TTC549 (cell line): Measurements from ENCODE around the gene CD300LF.

Experiments
- FAIRE-seq: peaks from 2 replicates; lab custom pipeline; 2012; peaks lifted over from hg19 to GRCh38; lab: Jason Lieb, UNC

The CD300LF gene

DNA sequence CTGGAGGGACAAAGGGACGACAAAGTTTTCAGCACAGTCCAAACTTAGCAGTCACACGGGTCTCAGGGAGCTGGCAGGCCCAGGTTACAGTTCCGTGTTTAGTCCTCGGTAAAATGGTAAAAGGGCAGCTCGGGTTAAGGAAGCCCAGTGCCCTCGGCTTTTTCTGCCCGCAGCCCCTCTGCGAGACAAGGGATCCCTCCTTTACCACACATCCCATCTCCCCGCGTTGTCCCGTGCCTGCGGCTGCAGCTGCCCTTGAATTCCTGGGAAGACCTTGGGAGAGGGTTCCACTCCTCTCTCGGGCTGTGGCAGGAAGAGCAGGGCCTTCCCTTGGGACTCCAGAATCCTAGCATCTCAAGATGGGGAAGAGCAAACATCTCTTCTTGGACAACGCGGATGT, 17.1 kb upstream of the CD300LF start:
- no peak for FAIRE-seq

GRCh38 chr17:74729368-74729767, 16.6 kb upstream of the CD300LF start:
- no peak for FAIRE-seq

GRCh38 chr17:74728702-74729075, 16.0 kb upstream of the CD300LF start:
- FAIRE-seq = no peak

- no peak for FAIRE-seq
Observed at GRCh38 chr17:74728033-74728701, 15.4 kb upstream of the CD300LF start.

GRCh38 chr17:74725111-74725510, 12.4 kb upstream of the CD300LF start:
- no peak for FAIRE-seq

DNA sequence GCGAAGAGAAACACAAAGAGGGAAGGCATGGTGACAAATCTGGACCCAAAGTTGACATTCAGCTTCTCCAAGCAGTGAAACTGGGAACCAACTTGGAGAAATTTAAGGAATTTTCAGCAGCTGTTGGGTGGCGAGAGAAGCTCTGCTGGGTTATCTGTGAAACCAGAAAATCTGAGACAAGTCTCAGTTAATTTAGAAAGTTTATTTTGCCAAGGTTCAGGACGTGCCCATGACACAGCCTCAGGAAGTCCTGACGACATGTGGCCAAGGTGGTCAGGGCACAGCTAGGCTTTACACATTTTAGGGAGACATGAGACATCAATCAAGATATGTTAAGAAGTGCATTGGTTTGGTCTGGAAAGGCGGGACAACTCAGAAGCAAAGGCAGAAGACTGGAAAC, 11.2 kb upstream of the CD300LF start:
- no peak for FAIRE-seq

- FAIRE-seq = no peak
Observed at GRCh38 chr17:74722782-74723181, 10.1 kb upstream of the CD300LF start.

DNA sequence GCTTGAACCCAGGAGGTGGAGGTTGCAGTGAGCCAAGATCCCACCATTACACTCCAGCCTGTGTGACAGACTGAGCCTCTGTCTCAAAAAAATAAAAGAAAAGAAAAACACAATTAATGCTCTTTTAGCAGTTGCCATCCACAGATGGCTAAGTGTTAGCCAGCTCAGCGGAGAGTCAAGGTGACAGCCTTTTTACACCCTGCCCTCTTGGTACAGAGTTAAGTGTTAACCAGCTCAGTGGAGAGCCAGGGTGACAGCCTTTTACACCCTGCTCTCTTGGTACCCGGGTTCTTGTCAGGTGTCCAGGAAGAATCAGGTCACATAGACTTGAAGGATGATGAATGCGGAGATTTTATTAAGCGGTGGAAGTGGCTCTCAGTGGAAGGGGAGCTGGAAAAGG, 7.8 kb upstream of the CD300LF start:
- FAIRE-seq = no peak

DNA sequence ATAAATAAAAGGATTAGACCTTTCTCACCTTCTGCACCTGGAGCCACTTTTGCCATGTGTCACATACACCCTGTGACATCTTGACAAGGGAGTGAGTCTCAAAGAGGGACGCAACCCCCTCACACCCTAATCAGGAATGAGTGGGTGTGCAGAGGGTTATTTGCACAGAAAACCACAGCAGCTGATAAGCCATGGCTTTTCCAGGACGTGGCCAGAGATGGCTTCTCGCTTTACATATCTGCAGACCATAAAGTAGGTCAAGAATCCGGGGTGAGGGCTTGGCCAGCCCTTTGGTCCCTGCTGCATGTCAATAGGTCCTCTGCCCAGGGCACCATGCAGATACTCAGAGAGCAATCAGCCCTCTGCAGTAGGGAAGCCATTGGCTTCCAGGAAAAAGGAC, 2.4 kb upstream of the CD300LF start:
- no peak for FAIRE-seq

GRCh38 chr17:74713171-74713755, 540 bp upstream of the CD300LF start:
- FAIRE-seq = no peak

- FAIRE-seq = no peak
Observed at GRCh38 chr17:74712301-74712700, 422 bp downstream of the CD300LF start.

DNA sequence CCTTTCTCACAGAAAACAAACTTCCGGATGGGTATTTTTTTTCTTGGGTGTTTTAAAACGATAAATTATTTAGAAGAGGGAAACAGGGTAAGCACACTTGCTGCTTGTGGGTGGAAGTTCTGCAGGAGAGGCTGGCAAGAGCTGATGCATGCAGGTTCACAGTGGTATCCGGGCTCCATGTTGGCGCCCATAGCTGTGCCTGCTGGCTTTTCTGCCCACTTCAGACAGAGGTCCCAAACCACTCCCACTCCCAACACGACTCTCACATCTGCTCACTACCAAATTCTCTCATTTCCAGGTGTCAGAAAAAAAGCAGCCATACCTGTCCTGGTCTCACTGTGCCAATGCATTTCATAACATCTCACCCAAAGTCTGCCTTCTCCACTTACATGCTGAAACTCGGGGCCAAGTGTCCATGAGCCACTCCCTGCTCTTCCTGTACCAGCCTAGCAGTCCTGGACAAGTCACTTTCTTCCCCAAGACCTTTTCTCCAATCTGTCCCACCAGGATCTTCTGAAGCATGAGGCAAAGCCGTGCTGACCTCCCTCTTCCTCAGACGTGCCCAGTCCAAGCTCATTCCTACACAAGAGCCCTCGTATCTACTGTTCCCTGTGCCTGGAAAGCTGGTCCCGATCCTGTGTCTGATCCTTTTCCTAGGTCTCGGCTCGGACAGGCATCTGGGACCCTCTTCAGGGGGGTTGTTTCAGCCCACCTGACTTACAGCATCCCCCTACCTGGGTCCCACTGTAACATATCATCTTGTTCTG, 1.5 kb downstream of the CD300LF start:
- no peak for FAIRE-seq

DNA sequence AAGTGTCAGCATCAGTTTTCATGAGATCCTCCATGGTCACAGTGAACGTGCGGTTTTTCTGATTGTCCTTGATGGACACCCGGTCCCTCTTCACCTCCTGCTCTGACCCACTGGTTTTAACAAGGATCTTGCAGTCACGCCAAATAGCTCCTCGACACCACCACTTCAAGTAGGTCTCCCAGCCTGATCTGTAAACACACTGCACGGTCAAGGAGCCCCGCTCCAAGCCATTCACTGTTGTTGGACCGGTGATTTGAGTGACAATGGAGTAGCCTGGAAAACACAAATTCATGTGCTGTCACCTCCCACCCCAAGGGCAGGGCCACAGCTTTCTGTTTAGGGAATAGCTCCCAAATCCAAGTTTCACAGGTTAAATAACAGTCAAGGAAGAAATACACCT, 8.2 kb downstream of the CD300LF start:
- FAIRE-seq = no peak

DNA sequence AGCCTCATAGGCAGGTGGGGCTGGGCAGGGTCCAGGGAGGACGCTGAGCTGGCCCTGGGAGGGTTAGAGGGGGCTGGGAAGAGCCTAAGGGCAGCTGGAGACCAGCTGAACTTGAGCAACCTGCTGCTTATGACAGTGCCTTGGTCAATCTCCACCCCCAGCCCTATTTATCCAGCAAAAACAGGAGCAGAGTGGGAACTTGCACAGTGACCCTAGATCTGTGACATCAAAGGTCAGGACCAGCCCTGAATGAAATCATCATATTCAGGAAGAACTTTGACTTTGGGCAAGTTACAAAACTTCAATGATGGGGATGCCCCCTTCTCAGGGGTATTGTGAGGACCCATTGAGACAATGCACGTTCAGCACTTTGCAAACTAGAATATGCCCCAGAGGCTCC, 9.4 kb downstream of the CD300LF start:
- FAIRE-seq = no peak

DNA sequence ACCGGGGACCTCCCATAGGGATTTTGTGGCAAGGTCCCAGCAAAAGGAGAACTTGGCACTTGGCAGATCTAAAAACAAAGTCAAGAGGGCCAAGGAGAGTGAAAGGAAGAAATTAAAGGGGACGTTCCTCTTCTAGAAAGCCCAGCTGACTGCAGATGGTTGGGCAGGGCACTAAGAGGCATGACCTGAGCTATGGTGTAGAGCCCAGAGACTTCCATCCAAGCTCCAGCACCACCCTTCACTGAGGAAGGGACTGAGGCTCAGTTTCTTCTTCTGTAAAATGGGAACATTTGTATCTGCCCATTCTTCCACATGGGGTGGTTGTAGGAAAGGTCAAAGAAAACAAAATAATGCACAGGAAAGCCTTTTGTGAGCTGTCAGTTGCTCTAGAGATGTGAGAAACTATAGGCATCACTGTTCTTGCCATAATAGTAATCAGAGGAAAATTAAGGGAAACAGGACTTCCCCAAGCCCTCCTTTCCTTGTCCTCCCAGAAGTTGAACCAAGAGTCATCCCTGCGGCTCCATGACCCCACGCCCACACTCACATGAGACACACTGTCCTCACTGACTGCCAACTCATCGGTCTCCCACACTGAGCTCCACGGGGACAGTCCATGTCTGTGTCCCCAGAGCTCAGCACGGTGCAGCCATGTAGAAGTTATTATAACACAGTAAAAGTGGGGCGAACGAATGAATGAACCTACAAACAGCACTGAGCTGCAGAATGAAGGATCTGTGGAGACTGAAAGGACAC, 10.4 kb downstream of the CD300LF start:
- FAIRE-seq = no peak

- no peak for FAIRE-seq
Observed at GRCh38 chr17:74699236-74699635, 13.5 kb downstream of the CD300LF start.

- FAIRE-seq = no peak
Observed at GRCh38 chr17:74698069-74698468, 14.7 kb downstream of the CD300LF start.

- no peak for FAIRE-seq
Observed at GRCh38 chr17:74697515-74697914, 15.2 kb downstream of the CD300LF start.

DNA sequence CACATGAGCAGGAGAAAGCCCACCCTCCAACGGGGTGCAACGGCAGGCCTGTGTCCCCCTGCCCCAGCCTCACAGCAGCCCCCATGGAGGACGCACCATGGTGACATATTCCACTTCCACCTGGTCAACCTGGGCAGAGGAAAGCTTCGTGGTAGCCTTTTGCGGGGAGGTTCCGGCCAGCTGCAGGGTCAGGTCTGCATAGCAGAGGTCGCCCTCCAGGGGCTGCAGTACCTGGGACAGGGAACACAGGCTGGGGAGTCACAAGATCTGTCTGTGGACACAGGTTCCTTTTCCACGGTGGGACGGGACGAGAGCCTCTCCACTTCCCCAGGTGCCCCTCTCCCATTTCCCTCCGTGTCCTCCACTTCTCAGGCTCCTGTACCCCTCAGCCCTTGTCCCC, 17.1 kb downstream of the CD300LF start:
- no peak for FAIRE-seq

GRCh38 chr17:74694081-74694480, 18.6 kb downstream of the CD300LF start:
- FAIRE-seq = no peak

- FAIRE-seq = no peak
Observed at GRCh38 chr17:74691151-74691550, 21.6 kb downstream of the CD300LF start.

GRCh38 chr17:74690409-74690825, 22.3 kb downstream of the CD300LF start:
- FAIRE-seq = no peak

- FAIRE-seq = no peak
Observed at GRCh38 chr17:74687886-74688285, 24.8 kb downstream of the CD300LF start.
